TTC549 (cell line): ENCODE data around the gene PLXND1.
"Not testable (repeated sequence)": the region's sequence is repeated elsewhere in the genome, so short reads cannot be mapped to it uniquely, and the experiment has no call there.

Source experiments
- FAIRE-seq: peaks from 2 replicates; lab custom pipeline; 2012; peaks lifted over from hg19 to GRCh38; lab: Jason Lieb, UNC

PLXND1 gene

DNA sequence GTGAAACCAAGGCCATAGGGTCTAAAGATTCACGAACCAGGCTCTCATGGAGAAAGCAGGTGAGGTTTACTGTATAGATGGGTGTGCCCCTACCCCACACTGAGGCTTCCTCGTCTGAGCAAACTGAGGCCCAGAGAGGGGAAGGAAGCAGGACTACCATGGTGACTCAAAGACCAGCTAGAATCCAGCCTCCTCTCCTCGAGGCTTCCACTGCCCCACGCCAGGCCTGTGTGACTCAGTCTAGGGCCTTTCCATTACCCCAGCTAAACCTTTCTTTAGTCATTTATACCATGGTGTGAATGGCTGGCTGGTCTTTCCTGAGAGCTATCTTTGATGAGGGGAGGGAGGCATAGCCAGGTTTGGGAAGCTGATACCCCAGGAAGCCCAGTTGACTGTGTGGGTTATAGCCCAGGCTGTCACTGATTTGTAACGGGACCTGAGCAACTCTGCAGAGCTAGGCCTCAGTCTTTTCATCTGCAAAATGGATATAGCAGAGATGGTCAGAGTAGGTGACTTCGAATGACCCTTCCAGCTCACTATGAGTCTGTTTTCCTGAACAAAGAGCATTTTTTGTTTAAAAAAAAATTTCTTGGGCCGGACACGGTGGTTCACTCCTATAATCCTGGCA, 81.0 kb downstream of the PLXND1 start:
- no peak for FAIRE-seq

DNA sequence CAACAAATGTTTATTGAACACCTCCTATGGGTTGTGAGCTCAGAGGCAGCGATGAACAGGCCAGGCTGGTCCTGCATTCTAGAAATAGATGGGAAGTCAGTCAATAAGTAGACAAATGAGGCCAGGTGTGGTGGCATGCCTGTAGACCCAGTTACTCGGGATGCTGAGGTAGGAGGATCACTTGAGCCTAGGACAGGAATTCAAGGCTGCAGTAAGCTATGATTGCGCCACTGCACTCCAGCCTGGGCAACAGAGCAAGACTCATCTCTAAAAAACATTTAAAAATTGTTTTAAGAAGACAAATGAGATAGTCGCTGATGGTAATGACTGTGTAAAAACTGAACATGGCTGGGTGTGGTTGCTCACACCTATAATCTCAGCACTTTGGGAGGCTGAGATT, 82.4 kb downstream of the PLXND1 start:
- FAIRE-seq, result no peak

DNA sequence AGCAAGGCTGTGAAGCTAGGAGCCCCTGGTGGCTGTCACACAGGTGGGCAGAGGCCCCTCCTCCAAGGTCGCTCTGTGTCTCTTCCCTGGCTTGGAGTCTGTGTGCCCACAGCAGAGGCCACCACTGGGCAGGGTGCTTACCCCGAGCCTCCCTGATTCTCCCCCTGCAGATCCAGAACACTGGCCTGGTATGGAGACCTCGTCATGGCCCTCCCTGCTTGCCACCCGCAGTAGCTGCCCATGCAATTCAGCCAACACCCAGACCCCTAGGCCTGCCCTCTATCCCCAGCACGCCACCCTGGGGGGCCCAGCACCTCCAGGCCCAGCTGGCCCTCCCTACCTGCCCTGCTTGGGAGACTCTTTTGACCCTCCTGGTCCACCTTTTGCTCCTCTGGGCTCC, 83.5 kb downstream of the PLXND1 start:
- FAIRE-seq, result no peak

DNA sequence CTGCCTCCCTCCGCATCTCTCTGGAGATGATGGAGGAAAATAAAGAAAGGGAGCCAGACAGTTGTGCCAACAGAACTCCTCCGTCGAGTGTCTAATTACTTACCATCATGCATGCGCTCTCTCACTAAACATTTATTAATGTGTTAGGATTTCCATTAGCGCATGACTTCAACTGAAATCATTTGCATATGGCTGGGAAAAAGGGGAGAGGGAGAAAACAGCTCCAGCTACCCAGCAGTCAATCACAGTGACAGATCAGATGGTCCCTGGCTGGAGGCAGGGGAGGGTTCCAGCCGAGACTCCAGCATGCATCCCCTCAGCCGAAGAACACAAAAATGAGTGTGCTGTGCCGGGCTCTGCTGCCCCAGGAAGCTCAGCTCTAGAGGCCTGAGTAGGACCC, 84.9 kb downstream of the PLXND1 start:
- no peak for FAIRE-seq

GRCh38 chr3:129520960-129521359, 85.5 kb downstream of the PLXND1 start:
- FAIRE-seq, result no peak

- FAIRE-seq, result no peak
These were observed 86.4 kb downstream of the PLXND1 start for GRCh38 chr3:129519896-129520715.

DNA sequence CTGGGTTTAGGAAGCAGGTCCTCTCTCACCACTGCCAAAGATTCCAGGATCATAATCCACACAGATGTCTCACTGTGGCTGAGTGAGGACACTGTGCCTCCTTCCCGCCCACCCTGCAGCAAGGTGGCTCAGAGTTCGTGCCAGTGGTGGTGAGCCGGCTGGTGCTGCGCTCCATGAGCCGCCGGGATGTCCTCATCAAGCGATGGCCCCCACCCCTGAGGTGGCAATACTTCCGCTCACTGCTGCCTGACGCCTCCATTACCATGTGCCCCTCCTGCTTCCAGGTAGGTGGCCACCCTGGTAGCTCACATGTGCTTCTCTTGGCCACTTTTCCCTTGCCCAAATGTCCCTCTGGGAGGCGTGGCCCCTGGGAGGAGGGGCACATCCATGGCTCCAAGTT, 87.0 kb downstream of the PLXND1 start:
- FAIRE-seq, result no peak

DNA sequence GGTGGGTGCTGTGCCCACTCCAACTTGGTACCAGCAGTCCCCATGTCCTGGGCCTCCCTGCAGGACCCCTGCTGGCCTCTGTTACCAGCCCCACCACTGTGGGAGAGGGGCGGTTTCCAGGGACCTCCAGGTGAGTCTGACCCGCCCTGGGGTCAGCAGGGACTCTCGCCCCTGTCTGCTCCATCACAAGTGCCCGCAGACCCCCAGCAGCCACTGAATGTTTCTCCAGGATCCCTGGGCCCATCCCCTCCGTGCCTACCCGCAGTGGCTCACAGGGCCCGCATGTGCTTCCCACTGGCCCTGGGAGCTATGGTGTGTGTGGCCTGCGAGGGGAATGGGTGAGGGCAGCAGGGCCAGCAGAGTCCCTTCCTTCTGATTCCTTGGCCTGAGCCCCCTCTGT, 87.9 kb downstream of the PLXND1 start:
- FAIRE-seq, result no peak

- FAIRE-seq, result no peak
These were observed 88.4 kb downstream of the PLXND1 start for GRCh38 chr3:129518038-129518561.

GRCh38 chr3:129517516-129517915, 89.0 kb downstream of the PLXND1 start:
- no peak for FAIRE-seq

DNA sequence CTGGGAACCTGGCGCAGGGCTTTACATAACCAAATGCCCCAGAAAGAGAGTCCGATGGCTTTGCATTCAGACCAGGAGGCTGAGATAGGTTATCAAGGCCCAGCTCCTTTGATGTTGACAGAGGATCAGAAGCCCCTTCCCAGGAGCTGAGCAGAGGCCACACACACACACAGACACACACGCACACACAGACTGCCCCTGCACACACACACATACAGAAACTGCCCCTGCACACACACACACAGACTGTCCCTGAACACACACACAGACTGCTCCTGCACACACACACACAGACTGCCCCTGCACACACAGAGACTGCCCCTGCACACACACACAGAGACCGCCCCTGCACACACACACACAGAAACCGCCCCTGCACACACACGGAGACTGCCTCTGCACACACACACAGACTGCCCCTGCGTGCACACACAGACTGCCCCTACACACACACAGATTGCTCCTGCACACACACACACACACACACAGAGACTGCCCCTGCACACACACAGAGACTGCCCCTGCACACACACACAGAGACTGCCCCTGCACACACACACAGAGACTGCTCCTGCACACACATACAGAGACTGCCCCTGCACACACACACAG, 90.5 kb downstream of the PLXND1 start:
- FAIRE-seq, result not testable (repeated sequence)

DNA sequence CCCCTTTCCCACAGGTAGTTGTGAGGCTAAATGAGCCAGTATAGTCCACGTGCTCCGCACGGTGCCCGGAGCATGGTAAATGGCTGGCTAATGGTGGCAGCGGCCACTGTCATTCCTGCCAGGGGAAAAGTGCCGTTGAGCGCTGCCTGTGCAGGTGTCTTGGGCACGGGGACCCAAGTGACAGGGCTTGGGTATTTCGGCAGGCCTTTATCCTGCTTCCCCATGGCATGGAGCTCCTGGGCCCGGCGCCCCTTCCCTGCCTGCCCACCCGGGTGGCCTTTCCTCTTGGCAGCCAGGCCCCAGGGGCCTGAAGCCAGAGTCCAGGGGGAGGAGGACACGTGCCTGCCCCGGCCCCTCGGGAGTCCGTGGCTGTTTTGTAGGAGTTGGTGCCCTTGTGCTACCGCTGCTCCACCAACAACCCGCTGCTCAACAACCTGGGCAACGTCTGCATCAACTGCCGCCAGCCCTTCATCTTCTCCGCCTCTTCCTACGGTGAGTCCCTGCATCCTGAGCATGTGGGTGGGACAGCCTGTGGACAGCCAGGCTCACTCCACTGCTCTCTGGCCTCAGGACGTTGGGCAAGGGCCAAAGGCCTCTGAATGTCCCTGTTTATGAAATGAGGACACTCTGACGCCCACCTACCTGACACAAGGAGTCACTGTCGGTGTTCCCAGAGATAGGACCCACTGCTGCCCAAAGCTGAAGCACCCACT, 91.2 kb downstream of the PLXND1 start:
- FAIRE-seq, result not testable (repeated sequence)

DNA sequence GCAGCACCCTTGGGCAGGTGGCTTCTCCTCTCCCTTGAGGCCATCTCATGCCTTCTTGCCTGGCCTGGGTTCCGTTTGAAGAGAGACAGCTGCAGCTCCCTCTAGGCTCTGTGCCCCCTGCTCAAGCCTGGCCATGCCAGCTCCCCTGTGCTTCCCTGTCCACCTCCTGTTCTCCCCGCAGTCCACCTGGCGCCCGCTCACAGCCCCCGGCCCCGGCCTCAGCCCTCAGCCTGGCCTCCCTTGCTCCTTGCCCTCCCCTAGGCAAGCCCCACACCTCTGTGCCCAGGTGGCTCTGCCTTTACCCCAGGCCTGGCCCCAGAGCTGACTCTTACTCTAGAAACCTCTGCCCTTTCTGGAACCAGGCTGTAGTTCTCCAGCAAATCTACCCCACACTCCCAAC, 91.9 kb downstream of the PLXND1 start:
- no peak for FAIRE-seq

- FAIRE-seq, result no peak
These were observed 92.4 kb downstream of the PLXND1 start for GRCh38 chr3:129514110-129514509.

DNA sequence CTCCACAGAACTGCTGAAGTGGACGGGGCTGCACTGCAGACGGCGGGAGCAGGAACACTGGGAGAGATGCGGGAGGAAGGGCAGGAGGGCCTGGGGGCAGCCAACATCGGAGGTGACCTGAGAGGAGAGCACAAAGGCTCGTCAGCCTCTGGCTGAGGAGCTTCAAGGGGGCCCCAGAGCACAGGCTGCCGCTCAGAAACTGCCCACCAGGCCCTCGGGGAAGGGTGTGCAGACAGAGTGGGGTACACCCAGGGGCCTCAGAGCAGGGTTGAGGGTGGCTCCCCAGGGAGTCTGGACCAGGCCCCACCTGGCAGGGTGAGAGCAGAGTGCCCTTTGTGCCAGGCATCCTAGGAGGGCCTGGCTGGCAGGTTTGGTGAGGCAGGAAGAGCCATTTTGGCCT, 92.8 kb downstream of the PLXND1 start:
- no peak for FAIRE-seq

DNA sequence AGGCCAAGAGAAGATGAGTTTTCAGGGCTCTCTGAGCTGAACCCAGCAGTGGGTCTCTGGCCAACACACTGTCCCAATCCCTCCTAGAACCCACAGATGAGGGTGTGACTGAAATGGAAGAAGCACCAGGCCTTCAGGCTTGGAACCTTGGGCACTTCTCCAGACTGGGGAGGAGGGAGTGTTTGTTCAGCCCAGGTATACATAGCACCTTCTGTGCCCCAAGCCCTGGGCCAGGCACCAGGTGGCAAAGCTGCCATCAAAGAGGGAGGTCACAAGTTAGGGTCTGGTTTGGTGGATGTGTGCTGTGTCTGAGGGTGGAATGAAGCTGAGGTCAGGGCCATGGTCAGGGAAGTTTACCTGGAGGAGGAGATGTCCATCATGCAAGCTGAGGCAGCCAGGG, 93.9 kb downstream of the PLXND1 start:
- FAIRE-seq, result no peak

- FAIRE-seq, result no peak
These were observed 99.2 kb downstream of the PLXND1 start for GRCh38 chr3:129507181-129507831.

DNA sequence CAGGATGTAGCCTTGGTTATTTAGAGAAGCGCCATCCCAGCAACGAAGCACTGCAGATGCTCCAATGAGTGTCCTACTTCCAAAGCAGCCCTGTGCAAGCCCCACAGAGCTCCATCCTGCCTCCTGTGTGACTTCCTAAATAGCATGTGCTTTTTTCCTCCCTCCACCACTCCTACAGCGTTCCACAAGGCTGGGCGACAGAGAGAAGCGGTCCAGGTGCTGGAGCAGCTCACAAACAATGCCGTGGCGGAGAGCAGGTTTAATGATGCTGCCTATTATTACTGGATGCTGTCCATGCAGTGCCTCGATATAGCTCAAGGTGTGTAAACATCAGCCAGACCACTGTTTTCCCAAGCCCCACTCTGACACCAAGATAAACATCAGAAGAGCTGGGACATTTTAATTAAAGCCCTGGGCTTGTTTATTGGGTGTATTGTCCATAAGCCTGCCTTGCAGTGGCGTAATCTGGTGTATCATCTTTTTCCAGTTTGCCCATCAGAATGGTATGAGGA, 100.2 kb downstream of the PLXND1 start:
- FAIRE-seq, result no peak

- FAIRE-seq, result no peak
These were observed 101.1 kb downstream of the PLXND1 start for GRCh38 chr3:129505341-129505740.
